Measurements from ENCODE around the gene AP4S1.

Gene AP4S1

GRCh38 chr14:31142455-31143087, 117.1 kb downstream of the AP4S1 start:
- TF ChIP-seq, protein P1, sequence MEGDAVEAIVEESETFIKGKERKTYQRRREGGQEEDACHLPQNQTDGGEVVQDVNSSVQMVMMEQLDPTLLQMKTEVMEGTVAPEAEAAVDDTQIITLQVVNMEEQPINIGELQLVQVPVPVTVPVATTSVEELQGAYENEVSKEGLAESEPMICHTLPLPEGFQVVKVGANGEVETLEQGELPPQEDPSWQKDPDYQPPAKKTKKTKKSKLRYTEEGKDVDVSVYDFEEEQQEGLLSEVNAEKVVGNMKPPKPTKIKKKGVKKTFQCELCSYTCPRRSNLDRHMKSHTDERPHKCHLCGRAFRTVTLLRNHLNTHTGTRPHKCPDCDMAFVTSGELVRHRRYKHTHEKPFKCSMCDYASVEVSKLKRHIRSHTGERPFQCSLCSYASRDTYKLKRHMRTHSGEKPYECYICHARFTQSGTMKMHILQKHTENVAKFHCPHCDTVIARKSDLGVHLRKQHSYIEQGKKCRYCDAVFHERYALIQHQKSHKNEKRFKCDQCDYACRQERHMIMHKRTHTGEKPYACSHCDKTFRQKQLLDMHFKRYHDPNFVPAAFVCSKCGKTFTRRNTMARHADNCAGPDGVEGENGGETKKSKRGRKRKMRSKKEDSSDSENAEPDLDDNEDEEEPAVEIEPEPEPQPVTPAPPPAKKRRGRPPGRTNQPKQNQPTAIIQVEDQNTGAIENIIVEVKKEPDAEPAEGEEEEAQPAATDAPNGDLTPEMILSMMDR (IDR thresholded peaks at IDR 0.05; ENCODE audit: low read depth, low read length), result no peak
- no peak for DNase-seq
- Histone ChIP-seq H3K36me3 (peaks cover 77% of the 10 kb centered on the region), H3K27ac (no peak overlapping the region), H3K4me3 (ENCODE audit: low read depth, low read length) (no peak overlapping the region), H3K27me3 (ENCODE audit: insufficient read depth, low read depth, severe bottlenecking) (no peaks in the 10 kb centered on the region), H3K9me3 (ENCODE audit: severe bottlenecking) (no peaks in the 10 kb centered on the region)

Measured in WERI-Rb-1 (cell line).